ENCODE data around the gene PAXIP1.

Gene PAXIP1

DNA sequence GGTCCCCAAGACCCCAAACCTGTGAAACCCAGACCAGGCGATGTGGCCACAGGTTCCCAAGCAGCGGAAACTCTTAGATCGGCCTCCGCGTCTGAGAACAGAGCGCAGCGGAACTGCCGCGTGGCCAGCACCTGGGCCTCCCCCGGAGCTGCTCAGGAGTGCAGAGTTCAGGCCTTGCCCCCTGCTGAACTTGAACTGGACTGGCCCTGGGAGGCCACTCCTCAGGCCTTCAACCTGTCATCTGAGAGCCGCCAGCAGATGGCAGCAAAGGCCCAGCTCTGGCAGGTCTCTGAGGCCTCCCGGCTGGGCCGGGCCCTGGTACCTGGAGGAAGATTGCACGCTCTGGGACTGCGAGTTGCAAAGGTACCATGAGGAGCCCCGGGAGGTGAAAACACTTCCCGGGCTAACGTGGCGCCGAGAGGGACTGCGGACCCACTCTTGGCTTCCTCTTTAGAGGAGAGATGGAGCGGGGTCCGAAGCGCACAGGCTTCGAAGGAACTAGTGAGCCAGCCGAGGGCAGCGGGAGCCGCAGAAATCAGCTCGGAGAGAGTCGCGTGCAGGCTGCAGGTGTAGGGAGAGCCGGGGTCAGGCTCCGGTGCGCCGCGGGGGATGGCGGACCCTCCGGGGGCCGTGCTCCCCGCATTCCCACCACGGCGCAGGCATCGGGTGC lies 89.2 kb downstream of the PAXIP1 start:
- DNase-seq (ENCODE audit: low read depth, low spot score), result peak; percentile 12

DNA sequence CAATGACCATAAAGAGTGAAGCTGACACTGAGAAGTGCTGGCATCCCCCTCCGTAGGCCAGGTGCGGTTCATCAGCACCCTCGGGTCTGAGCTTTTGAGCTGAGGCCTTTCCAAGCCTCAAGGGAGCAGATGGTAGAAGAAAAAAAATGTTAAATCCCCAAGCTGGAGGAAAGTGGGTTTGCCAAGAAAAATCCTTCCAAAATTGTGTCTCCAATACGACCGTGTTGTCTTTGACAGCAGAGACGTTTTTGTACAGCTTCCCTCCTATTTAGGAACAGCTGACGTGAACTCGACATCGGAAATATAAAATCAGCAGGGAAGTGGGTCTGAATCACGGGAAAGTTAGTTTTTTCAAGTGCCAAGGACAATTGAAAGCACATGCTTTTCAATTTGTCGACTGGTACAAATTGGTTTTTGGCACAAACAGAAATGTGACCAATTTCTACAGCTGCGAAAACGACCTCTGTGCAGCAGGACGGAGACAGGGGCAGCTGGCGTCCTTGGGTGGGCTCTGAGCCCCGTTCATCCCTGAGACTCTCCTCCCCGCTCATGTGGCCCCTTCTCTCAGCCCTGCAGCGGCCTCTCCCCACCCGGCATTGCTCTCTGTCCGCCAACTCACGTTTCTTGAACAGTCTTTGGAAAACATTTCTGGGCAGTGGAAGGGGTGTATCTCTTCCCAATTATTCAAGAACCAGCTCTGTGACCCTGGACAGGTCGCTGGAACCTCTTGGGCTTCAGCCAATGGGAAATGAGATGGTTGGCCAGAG lies 89.9 kb downstream of the PAXIP1 start:
- no peak for DNase-seq (ENCODE audit: low read depth, low spot score)

DNA sequence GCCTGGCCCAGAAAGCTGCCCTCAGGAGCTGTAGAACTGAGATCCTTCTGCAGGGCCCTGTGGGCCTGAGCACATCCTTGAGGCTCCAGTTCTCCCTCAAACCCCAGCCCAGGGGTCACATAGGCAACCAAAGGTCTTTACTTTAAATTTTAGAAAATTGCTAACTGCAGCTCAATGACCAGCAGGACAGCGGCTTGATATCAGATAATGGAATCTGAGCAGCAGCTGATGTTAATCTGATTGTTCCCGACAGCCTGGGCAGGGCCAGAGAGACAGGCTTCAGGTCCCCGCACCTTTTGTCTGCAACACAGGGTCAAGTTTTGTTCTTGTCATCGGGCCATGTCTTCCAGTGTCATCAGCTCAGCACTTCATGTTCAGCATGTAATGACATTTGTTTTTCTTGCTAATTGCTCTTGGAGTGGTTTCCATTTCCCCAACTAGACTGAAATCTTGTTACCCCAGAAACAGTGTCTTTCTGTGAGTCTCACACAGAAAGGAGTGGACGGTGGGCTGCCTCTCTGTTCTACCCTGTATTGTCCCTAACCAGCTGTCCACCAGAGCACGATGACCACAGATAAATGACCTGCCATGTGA lies 91.0 kb downstream of the PAXIP1 start:
- no peak for DNase-seq (ENCODE audit: low read depth, low spot score)

DNA sequence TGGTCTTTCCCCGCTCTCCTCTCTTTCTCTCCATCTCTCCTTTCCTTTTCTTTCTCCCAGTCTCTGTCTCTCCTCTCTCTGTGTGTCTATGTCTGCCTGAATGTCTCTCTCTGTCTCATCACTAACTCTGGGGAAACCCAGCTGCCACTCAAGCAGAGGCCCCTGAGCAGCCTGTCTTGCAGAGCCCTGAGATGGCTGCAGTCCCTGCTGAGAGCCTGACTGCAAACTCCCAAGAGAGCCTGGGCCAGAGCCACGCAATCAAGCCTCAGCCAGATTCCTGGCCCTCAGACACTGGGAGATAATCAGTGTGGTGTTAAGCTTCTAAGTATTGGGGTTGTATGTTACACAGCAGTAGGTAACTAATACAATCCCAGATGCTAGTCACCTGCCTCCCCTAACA lies 91.5 kb downstream of the PAXIP1 start:
- no peak for DNase-seq (ENCODE audit: low read depth, low spot score)

DNA sequence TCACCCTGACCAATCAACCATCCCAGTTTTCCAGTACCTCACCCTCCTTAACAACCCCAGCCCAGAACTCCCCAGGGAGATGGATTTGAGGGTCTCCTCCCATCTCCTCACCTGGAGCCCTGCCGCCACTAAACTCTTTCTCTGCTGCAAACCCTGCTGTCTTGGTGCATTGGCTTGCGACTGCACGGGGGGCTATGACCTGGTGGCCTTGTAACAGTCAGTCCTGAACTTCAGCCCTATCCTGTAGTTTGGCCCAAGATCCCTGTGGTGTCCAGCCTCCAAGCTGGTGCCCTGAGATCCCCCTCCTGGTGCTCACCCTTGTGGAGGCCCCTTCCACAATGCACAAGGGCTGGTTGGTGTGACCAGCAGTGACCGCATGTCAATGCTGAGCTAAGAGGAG lies 91.9 kb downstream of the PAXIP1 start:
- no peak for DNase-seq (ENCODE audit: low read depth, low spot score)

DNA sequence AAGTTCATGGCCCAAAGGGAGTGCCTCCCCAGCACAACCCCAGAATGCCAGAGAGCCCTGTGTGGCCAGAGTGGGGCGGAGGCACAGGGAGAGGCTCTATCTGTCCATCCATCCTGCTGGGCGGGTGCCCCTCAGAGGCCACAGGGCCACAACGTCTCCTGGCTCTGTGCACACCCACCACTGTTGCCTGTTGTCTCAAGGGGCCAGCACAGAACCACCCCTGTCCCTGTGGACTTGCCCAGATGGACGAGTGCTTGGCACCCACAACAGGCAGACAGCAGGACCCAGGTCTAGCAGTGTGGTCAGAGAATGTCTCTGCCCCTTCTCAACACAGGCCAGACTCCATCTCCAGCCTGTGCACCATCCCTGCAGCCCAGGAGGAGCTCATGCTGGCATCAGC lies 92.8 kb downstream of the PAXIP1 start:
- DNase-seq (ENCODE audit: low read depth, low spot score), result no peak

DNA sequence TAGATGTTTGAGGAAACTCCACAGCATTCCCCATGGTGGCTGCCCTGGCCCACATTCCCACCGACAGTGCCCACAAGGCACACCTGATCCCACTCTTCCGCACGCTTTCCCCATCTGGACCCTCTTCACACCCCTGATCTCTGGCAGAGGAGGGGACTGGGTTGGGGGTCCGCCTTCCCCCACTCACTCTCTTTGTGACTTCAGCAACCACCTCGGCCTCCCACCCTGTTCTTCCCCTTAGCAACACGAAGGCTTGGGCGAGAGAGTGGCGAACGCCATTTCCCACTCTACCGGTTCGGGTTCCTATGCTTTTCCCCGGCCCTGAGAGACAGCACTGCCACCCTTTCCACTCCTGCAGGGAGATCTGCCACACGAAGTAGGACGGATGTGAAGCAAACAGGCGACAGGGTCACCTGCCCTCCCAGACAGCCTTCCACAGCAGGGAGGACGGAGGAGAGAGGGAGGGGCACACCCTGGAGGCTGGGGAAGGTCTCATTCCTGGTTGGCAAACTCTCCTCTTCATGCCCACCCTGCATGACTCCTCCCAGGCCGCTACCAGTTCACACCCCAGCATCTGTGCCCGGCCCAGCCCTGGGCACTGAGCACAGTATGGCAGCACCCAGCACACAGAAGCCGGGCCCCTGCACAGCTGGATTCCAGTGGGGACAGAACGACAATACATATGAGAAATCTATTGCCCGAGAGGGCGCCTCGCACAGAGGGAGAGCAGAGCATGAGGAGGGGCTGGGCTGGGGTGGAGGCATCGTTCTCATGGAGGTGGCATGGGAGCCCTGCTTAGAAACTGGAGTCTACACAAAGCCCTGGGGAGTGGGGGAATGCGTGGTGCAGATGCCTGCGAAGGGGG lies 93.5 kb downstream of the PAXIP1 start:
- no peak for DNase-seq (ENCODE audit: low read depth, low spot score)

DNA sequence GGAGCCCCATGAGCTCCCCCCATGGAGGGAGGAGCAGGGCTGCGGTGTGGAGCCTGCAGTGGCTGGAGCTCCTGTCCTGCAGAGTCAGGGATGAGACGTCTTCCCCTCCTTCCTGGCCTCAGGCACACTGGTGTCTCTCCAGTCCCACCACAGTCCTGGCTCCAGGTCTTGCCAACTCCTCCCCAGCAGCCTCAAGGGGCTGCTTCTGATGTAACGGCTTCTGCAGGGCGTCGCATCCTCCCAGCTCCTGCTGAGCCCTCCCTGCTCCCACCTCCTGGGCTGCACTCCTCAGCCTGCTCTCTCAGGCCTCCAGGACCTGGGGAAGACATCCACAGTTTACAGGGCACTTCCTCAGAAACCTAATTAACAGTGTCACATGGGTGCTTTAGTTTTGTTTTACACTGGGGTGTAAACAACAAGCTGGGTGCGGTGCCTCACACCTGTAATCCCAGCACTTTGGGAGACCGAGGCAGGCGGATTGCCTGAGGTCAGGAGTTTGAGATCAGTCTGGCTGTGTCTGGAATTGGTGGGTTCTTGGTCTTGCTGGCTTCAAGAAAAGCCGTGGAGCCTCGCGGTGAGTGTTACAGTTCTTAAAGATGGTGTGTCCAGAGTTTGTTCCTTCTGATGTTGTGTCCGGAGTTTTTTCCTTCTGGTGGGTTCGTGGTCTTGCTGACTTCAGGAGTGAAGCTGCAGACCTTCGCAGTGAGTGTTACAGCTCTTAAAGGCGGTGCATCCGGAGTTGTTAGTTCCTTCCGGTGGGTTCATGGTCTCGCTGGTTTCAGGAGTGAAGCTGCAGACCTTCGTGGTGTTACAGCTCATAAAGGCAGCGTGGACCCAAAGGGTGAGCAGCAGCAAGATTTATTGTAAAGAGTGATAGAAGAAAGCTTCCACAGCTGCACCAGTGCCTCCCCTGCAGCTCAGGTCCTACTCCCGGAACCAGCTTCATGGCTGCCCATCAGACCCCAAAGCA lies 95.0 kb downstream of the PAXIP1 start:
- DNase-seq (ENCODE audit: low read depth, low spot score), result no peak

DNA sequence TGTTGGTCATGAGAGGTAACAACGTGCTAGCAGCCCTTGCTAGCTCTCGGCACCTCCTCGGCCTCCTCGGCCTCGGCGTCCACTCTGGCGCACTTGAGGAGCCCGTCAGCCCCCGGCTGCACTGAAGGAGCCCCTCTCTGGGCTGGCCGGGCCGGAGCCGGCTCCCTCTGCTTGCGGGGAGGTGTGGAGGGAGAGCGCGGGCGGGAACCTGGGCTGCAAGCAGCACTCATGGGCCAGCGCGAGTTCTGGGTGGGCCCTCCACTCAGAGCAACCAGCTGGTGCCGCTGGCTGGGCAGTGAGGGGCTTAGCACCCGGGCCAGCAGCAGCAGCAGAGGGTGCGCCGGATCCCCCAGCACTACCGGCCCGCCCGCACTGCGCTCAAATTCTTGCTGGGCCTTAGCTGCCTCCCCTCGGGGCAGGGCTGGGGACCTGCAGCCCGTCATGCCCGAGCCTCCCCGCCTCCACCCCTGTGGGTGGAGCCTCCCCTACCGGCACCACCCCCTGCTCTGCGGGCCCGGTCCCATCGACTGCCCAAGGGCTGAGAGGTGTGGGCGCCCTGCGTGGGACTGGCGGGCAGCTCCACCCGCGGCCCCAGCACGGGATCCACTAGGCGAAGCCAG lies 96.1 kb downstream of the PAXIP1 start:
- no peak for DNase-seq (ENCODE audit: low read depth, low spot score)

DNA sequence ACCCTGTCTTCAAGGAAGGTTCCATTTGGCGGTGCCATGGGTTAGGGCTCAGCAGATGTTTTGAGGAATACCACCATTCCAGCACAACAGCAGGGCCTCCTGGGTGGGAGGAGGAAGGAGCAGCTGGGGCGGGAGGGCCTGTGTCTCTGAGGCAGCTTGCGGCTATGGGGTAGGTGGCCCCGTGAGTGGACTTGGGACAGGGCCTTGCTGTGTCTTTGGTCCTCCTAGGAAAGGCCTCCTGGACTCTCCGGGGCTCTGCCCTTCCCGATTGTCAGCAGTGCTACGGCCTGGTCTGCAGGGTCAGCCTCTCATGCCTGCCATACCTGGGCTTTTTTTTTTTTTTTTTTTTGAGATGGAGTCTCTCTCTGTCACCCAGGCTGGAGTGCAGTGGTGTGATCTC lies 96.7 kb downstream of the PAXIP1 start:
- no peak for DNase-seq (ENCODE audit: low read depth, low spot score)

DNA sequence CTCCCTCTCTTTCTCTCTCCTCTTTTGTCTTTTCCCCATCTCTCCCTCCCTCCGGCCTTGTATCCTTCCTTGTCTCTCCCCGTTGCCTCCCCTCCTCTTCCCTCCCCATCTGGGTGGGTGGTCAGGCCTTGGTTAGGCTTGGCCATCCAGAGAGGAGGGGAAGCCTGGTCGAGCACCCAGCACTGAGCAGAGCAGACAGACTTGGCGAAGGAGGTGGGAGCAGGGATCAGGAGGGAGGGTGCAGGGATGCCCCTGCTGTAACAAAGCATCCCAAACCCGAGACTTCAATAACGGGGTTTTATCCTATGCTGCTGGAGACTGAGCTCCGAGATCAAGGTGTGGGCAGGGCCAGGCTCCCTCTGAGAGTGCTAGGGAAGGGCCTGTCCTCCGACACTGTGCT lies 97.3 kb downstream of the PAXIP1 start:
- no peak for DNase-seq (ENCODE audit: low read depth, low spot score)

DNA sequence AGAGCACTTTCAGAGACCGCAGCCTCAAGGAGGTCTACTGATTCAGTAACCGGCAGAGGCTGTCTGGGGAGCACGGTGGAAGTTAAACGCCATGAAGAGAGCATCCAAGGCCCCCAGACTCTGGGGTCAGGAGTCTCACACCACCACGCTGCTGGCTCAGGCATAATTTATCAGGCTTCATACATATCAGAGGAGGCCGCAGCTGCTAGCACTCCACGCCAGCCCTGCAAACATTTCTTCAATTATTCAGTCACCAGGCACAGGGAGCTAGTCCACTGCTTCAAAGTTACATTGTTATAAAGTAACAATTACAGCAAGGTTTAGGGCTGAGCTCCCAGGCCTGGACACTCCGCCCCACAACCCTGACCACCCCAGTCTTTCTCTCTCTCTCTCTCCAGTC lies 97.8 kb downstream of the PAXIP1 start:
- DNase-seq (ENCODE audit: low read depth, low spot score), result no peak

DNA sequence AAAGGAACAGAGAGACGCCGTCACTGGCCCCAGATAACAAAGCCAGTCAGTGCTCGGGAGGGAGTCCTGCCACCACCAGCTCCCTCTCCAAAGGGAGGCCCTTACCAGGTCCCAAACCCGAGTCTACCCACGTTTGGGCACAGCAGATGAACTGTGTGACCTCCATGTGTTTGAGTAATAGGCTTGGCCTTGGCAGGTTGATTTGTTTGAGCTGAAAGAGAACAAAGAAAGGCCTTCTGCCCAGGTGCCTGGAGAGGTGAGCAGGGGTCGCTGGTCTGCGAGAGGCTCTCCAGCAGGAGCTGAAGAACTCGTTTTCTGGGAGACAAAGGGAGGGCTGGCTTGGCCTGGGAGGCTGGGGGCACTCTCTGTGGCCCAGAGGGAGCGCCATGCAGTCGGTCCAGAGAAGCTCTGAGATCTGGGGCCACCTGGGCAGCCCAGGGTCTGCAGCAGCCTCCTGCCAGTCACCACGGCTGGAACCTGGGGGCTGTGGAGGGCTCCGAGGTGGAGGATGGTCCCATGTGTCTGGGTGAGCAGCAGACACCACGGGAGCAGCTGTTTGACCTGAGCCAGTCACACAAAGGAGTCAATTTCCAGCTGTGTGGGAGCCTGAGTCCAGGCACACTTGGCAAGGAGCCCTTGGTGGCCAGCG lies 99.7 kb downstream of the PAXIP1 start:
- no peak for DNase-seq (ENCODE audit: low read depth, low spot score)

DNA sequence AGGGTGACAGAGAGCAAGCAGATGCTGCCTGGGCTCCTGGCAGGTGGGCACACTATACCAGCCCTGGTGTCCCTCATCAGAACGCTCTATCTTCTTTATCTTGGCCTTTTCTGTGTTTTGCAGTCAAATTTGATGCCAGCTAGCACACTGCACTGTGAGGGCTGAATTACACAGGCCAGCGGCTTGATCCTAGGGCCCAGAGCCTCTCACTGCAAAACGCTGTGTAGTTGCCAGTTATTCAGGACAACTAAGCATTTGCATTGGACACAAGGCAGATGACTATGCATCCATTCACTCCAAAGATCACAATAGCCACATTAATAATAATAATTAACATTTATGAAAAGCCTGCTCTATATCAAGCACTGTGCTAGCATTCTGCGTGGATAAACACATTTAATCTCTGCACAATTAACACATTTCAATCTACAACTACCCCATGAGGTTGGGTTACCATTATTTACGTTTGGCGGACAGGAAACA lies 100.3 kb downstream of the PAXIP1 start:
- no peak for DNase-seq (ENCODE audit: low read depth, low spot score)

DNA sequence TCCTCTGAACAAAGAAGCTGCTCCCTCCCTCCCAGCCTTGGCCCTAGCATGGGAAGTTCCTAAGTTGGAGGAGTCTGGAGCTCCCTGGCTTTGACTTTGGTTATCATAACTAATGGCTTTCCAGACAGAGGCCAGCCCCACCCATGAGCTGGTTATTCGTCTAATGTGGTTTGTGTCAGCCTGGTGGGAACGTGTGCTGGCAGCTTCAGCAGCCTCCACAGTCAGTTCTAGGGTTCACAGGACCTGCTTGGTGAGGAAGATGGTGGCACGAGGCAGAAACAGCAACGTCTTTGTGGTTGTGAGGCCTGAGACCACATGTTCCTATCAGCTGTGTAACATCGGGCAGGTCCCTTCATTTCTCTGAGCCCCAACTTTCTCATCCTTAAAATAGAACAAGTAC lies 103.1 kb downstream of the PAXIP1 start:
- no peak for DNase-seq (ENCODE audit: low read depth, low spot score)

DNA sequence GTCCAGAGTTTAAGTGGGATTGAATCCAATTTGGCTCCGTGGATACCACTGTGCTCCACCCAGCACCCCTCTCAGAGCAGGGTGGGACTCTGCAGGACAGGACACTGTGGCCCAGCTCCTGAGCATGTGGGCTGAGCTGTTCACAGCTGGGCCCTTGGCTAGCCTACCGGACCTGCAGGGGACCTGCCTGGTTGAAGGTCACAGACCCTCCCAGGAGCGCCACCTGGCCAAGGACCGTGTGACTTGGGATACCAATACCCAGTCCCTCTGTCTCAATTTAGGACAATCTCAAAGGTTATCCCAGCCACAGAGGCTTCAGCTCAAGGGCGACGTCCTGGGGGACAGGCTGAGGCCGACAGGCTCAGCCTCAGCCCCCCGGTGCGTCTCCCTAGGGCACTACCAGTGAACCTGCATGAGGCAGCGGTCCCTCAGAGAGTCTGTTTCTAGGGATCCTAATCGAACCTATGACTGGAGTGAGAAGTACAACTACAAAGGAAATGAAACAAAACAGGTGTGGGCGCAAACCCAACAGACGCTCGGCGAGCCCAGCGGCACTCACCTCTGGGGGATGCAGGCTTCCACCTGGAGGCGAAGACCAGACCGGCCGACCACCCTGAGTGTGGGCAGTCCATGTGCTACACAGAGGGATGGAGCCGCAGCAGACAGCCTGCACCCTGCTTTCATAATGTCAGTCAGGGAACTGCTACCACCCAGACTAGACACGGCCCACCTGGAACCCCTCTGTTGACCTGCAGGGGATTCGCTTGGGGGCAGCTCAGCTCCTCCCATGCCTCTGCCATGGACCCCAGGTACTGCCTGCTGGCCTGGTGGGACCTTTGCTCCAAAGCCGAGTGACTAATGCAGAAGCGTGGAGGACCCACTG lies 103.7 kb downstream of the PAXIP1 start:
- no peak for DNase-seq (ENCODE audit: low read depth, low spot score)

DNA sequence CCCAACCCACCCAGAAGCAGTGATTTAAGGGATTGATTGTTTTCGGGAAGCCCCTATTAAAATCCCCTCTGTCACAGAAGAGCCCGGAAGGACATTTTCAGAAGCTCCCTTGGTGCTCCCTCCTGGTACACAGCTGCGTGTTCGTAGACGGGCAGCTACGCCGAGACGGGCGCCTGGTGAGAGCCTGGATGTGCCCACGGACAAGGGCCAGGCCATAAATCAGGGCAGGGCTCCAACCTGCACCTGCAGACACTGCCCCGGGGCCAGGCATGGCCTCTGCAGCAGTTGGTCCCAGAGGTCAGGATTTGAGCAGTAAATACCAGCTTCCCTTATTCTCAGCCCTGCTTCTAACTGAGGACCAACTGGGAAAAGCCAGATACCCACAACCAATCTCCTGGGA lies 106.8 kb downstream of the PAXIP1 start:
- DNase-seq (ENCODE audit: low read depth, low spot score), result no peak

Data from brain pericyte (primary cell).